Transverse colon (tissue), 4 donors: Measurements from ENCODE around the gene ZBTB7C. TPM values are rescaled to one million over a fixed set of nuclear protein-coding genes. Genes with fewer than 3 reads are reported as not detected.
A peak's percentile ranks its signal among the peaks of the same experiment; 100 is the strongest.

ENCODE experiments used
- DNase-seq: peaks from one replicate; pipeline ENCODE4 v3.0.0-alpha.2; 2019
- H3K27ac ChIP-seq, 4 donors: fragments of 200-600 bp; sonication (generic); 2 replicates each; pipeline ENCODE4 v1.5.1; 2016 to 2018; ENCODE audit warnings: inconsistent platforms in 4 of 4
- H3K27me3 ChIP-seq: fragments of 200-600 bp; sonication (generic); 2 replicates; pipeline ENCODE4 v1.5.1; 2017; ENCODE audit warnings: inconsistent platforms
- H3K36me3 ChIP-seq, 4 donors: fragments of 200-600 bp; sonication (generic); 2 replicates each; pipeline ENCODE4 v1.5.1; 2017 to 2019; ENCODE audit warnings: inconsistent platforms in 4 of 4
- H3K4me1 ChIP-seq, 4 donors: fragments of 200-600 bp; sonication (generic); 2 replicates each; pipeline ENCODE4 v1.5.1; 2017 to 2020; ENCODE audit warnings: inconsistent platforms in 4 of 4
- H3K4me3 ChIP-seq, 4 donors: fragments of 200-600 bp; sonication (generic); 1 replicate in 1 of 4; 2 replicates in 3 of 4; pipeline versions ENCODE4 v1.5.1 to v1.6.1; 2017 to 2019; ENCODE audit warnings: inconsistent platforms in 4 of 4
- H3K9me3 ChIP-seq, 2 donors: fragments of 200-600 bp; sonication (generic); 2 replicates each; pipeline ENCODE4 v1.5.1; 2017 to 2019; ENCODE audit warnings: inconsistent platforms in 2 of 2
- CTCF ChIP-seq, 5 experiments: fragments of 200-600 bp in 3 of 5; fragments of 450-650 bp in 2 of 5; sonication (generic) in 3 of 5; IDR thresholded peaks; 1 replicate in 2 of 5; 2 replicates in 3 of 5; pipeline ENCODE4 v1.5.1; 2016 to 2017; ENCODE audit warnings: antibody characterized with exemption in 5 of 5, inconsistent platforms in 3 of 5, mild to moderate bottlenecking in 2 of 5, moderate library complexity in 1 of 5
- EP300 ChIP-seq: sonication (generic); formaldehyde crosslinking; IDR thresholded peaks from one replicate; pipeline ENCODE4 v1.6.1; 2017; ENCODE audit warnings: antibody characterized with exemption, low read depth
- POLR2A ChIP-seq: fragments of 450-650 bp; IDR thresholded peaks from one replicate; pipeline ENCODE4 v1.6.1; 2016; ENCODE audit warnings: antibody characterized with exemption, mild to moderate bottlenecking, moderate library complexity
- POLR2AphosphoS5 ChIP-seq, 3 donors: sonication (generic); formaldehyde crosslinking; IDR thresholded peaks; one replicate each; pipeline ENCODE4 v1.6.1; 2016; ENCODE audit warnings: antibody characterized with exemption in 3 of 3
- WGBS, 2 donors: methylation state at CpG; one replicate each; pipeline ENCODE4 v1.1.5; 2018; ENCODE audit warnings: low coverage in 1 of 2; 5-methylcytosine and 5-hydroxymethylcytosine counted together
- in situ Hi-C, 4 donors: fragments of 200-750 bp; cut with MboI; loops; one replicate each; pipeline versions ENCODE4 v1.15.0 to v1.15.1; 2017; ENCODE audit warnings: low sequenced_read_pairs in 3 of 4, low pct_ligation_motif_present in 1 of 4, low pct_unique_long_range_greater_than_20kb in 1 of 4
- intact Hi-C: fragments of 100-400 bp; cut with DNase I; formaldehyde crosslinking; loops from one replicate; pipeline ENCODE4 v1.15.1; 2023; ENCODE audit warnings: low total_unique reads
- total RNA-seq, 4 donors: library from RNA; depleted of rRNA; stranded (reverse); fragments of >200 nt; gene quantifications; one replicate each; pipeline ENCODE4 v1.1.0, GENCODE V29; 2016

Gene ZBTB7C
- total RNA-seq, 4 donors from 2014 or later = 38.4 to 81.2 (median 47.5) TPM

GRCh38 chr18:48202350-48203260 lies 206.6 kb downstream of the ZBTB7C start:
- no peaks in the 10 kb centered on the region for H3K36me3 ChIP-seq
- no peaks in the 10 kb centered on the region for H3K9me3 ChIP-seq
- no peak for TF ChIP-seq EP300
- TF ChIP-seq POLR2A = no peak
- TF ChIP-seq POLR2AphosphoS5 (IDR thresholded peaks at IDR 0.05) = no peak
- no peak for TF ChIP-seq CTCF (IDR thresholded peaks at IDR 0.05)
- 79 to 85% methylated on average over 6 to 11 of the region's 15 CpGs for WGBS, 2 donors
- no peak overlapping the region for H3K4me3 ChIP-seq
- H3K27ac ChIP-seq = no peak overlapping the region
- intact Hi-C loops (no loop called here), in situ Hi-C loops (no loop called here)
- H3K27me3 ChIP-seq = no peaks in the 10 kb centered on the region
- no peak for DNase-seq
- H3K4me1 ChIP-seq = peaks cover 0 to 13% (median 6%) of the 10 kb centered on the region in 4 donors

DNA sequence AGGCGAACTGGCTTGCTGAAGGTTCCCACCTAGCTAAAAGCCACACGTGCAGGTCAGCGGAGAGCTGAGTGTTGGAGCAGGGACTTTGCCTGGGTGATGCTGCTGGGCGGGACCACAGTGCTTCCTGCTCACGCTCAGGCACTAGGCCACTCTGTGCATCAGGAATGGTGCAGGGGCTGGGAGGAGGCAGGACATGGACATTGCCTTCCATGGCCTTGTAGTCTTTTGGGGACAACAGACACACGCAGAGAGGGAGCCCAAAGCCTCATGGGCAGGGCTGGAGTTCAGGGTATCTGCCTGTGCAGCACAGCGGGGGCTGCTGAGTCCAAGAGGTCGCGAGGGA lies 207.2 kb downstream of the ZBTB7C start:
- Histone ChIP-seq H3K4me3 (no peak overlapping the region), H3K4me1 (peaks cover 0 to 13% (median 6%) of the 10 kb centered on the region in 4 donors), H3K9me3 (no peaks in the 10 kb centered on the region), H3K27me3 (no peaks in the 10 kb centered on the region), H3K36me3 (no peaks in the 10 kb centered on the region), H3K27ac (no peak overlapping the region)
- TF ChIP-seq POLR2AphosphoS5 (IDR thresholded peaks at IDR 0.05) (no peak), EP300 (no peak), POLR2A (no peak), CTCF (IDR thresholded peaks at IDR 0.05) (no peak)
- in situ Hi-C loops = no loop called here
- WGBS, 2 donors = 89% methylated on average over 7 of the region's 9 CpGs; no CpG with 5 or more reads in 1 of the 2 donors
- intact Hi-C loops = no loop called here
- DNase-seq = peak; percentile 44

DNA sequence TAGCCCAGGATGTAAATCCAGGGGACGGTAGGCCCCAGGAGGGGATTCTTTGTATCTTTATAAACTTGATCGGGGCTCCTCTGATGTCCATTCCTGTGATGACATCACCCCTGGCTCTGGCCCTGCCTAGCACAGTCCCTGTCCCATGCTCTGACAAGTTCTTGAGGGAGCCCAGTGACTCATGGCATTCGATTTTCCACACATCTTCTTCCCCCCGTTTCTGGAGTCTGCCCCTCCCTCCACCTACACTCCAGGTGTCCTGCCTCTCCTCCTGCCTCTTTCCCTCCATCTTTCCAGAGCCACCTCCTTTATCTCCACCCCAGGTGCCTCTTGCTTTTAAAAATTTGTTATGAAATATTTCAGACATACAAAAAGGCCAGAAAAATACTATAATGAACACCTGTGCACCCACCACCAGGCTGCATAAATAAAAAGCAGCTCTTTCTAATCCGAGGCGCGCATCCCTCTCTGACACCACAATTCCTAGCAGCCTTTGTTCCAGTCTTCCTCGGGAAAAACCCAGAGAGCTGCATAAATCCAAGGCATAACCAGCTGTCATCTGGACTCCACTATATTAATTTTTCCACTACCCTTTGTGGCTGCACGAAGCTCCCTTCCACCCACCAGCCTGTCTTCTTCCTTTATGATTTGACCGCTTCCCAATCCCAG lies 207.7 kb downstream of the ZBTB7C start:
- no peak for TF ChIP-seq EP300
- no peak for TF ChIP-seq POLR2A
- no peak for TF ChIP-seq POLR2AphosphoS5 (IDR thresholded peaks at IDR 0.05)
- TF ChIP-seq CTCF (IDR thresholded peaks at IDR 0.05) = no peak
- WGBS, 2 donors = 77% methylated on average over 10 of the region's 10 CpGs; no CpG with 5 or more reads in 1 of the 2 donors
- peaks cover 0 to 13% (median 6%) of the 10 kb centered on the region in 4 donors for H3K4me1 ChIP-seq
- H3K9me3 ChIP-seq = no peaks in the 10 kb centered on the region
- no peak overlapping the region for H3K27ac ChIP-seq
- in situ Hi-C loops = no loop called here
- intact Hi-C loops = no loop called here
- H3K27me3 ChIP-seq = no peaks in the 10 kb centered on the region
- H3K36me3 ChIP-seq = no peaks in the 10 kb centered on the region
- no peak overlapping the region for H3K4me3 ChIP-seq
- DNase-seq = no peak

DNA sequence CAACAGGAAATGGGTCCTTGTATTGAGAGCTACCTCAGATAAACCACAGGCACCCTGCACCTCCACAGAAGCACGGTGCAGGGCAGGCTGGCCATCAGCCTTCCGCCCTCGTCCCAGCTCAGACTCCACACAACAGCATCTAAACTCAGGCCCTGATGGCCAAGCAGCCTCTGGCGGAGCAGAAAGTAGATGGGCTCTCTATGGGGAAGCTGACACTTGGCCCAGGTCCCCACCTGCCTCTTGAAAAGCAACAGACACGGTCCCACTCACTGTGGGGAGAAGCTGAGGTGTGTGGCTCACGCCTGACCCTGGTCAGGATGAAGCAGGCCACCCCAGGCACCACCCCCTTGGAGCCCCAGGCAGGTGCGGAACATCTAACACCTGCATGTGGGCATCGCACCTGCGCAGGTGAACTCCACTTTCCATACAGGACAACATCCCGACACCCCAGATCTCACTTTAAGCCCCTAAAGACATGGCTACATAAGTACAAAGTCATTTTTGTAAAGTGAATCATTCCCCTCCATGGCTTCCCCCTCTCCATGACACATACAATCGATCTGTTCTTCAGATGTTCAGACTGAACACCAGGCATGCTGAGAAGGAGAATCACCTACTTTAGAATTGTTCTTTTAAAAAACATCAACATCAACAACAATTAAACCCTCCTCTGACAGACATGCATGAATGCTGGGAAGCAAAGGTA lies 208.4 kb downstream of the ZBTB7C start:
- TF ChIP-seq POLR2AphosphoS5 (IDR thresholded peaks at IDR 0.05) (no peak), EP300 (no peak), CTCF (IDR thresholded peaks at IDR 0.05) (no peak), POLR2A (no peak)
- intact Hi-C loops = no loop called here
- H3K9me3 ChIP-seq = no peaks in the 10 kb centered on the region
- 80 to 86% methylated on average over 4 to 11 of the region's 11 CpGs for WGBS, 2 donors
- no peak overlapping the region for H3K4me3 ChIP-seq
- no peaks in the 10 kb centered on the region for H3K36me3 ChIP-seq
- H3K4me1 ChIP-seq = peaks cover 0 to 13% (median 6%) of the 10 kb centered on the region in 4 donors
- no peaks in the 10 kb centered on the region for H3K27me3 ChIP-seq
- in situ Hi-C loops = no loop called here
- no peak for DNase-seq
- no peak overlapping the region for H3K27ac ChIP-seq
